NCI-H748 (cell line): Measurements from ENCODE around the gene TSC22D3.
"Not testable (repeated sequence)": the region's sequence is repeated elsewhere in the genome, so short reads cannot be mapped to it uniquely, and the experiment has no call there.

Experiments used
- DNase-seq: peaks from one replicate; lab custom pipeline; 2025; ENCODE audit not compliant: unreplicated experiment; lab: John Stamatoyannopoulos, UW

Gene TSC22D3

GRCh38 chrX:107775734-107776511, at the start of gene TSC22D3:
Gene TSC22D3 (minus strand): TSS chrX:107775787. CDS start chrX:107775419, 368 bp downstream.
- peak; percentile 78 for DNase-seq

GRCh38 chrX:107823456-107823855, 47.9 kb upstream of the TSC22D3 start:
- no peak for DNase-seq

- no peak for DNase-seq
These were observed 47.5 kb upstream of the TSC22D3 start for GRCh38 chrX:107823042-107823441.

- no peak for DNase-seq
These were observed 43.4 kb upstream of the TSC22D3 start for GRCh38 chrX:107818900-107819521.

GRCh38 chrX:107810053-107810452, 34.5 kb upstream of the TSC22D3 start:
- not testable (repeated sequence) for DNase-seq

GRCh38 chrX:107805179-107805578, 29.6 kb upstream of the TSC22D3 start:
- peak; percentile 24 for DNase-seq

GRCh38 chrX:107804427-107804826, 28.8 kb upstream of the TSC22D3 start:
- DNase-seq: peak; percentile 81

- no peak for DNase-seq
These were observed 12.2 kb upstream of the TSC22D3 start for GRCh38 chrX:107787827-107788226.

- DNase-seq: peak; percentile 23
These were observed 4.9 kb upstream of the TSC22D3 start for GRCh38 chrX:107780525-107780924.

GRCh38 chrX:107777536-107777832, 1.9 kb upstream of the TSC22D3 start, which contains the start of gene NCBP2L:
Gene NCBP2L (plus strand): TSS chrX:107777733. CDS start chrX:107794221, 16,488 bp downstream.
- DNase-seq: no peak

GRCh38 chrX:107776649-107777535, 1.3 kb upstream of the TSC22D3 start:
- DNase-seq: peak; percentile 85

- DNase-seq: no peak
These were observed 420 bp downstream of the TSC22D3 start for GRCh38 chrX:107775000-107775733.

GRCh38 chrX:107773906-107774435, 1.6 kb downstream of the TSC22D3 start:
- DNase-seq: no peak

- DNase-seq: peak; percentile 56
These were observed 2.4 kb downstream of the TSC22D3 start for GRCh38 chrX:107773206-107773605.

- no peak for DNase-seq
These were observed 5.8 kb downstream of the TSC22D3 start for GRCh38 chrX:107769581-107770317.

GRCh38 chrX:107768051-107768450, 7.5 kb downstream of the TSC22D3 start:
- DNase-seq: no peak

GRCh38 chrX:107766470-107767150, 9.0 kb downstream of the TSC22D3 start:
- DNase-seq: no peak

GRCh38 chrX:107764845-107765608, 10.6 kb downstream of the TSC22D3 start:
- no peak for DNase-seq

GRCh38 chrX:107763647-107764046, 11.9 kb downstream of the TSC22D3 start:
- DNase-seq: no peak
